ENCODE results near the gene VSIG8.

VSIG8 gene

DNA sequence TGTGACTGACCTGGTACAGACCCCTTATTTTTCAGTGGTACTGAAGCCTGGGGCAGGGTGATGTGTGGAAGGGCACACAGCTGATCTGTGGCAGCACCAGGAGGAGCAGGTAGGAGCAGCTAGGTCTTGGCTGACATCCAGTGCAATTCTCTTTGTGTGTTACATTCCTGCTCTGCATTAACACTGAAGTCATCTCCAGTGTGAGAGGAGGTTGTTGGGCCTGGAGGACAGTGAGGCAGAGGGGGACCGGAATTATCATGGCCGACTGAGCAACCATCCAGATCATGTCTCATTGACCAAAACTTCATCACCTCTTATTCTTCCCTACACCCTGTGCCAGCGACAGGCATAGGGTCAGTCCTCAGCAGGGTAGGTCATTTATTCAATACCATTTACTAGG lies 34.3 kb downstream of the VSIG8 start:
- DNase-seq, result no peak

- no peak for DNase-seq
Measured at GRCh38 chr1:159827549-159827948, 34.9 kb downstream of the VSIG8 start.

DNA sequence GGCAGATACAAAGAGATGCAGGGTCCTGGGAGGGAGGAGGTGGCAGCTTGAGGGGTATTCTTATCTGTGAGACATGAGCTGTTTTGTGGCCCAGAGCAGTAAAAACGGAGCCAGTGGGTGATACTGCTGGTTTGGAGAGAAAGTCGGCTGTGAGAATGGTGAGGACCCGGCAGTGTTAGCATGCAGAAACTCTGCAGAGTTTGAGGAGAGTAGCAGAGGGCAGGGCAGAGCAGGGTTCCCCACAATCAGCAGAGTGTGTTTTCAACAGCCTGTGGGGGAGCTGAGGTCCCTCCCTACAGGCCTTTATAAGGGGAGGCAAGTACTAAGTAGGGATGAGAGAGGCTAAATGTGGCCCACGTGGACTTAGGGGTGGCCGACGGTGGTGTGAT lies 35.4 kb downstream of the VSIG8 start:
- DNase-seq, result no peak

DNA sequence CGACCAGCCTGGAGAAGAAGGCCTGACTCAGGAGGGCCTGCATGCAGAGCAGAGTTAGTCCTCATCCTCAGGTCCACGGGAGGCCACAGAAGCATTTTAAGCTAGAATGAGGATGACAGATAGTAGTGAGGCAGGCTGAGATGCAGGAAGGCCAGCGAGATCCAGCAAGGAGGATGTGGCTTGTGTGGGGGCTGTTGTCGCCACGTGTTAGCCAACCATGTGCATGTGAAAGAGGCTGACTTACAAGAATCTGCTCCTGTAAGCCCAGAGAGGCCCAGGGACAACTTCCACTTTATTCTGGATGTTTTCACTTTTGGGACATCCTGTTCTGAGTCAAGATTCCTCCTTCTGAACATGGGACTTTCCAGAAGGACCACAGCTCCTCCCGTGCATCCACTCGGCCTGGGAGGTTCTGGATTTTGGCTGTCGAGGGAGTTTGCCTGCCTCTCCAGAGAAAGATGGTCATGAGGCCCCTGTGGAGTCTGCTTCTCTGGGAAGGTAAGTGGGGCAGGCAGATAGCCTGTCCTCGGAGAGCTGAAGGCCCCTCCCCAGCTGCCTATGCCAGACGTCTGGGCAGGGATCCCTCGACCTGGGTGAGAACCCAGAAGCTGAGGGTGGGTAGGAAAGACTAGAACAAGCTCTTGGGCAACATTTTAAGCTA lies 35.9 kb downstream of the VSIG8 start, which contains the start of gene SLAMF8:
SLAMF8 (plus strand) TSS at position 433 of the 661 bp plus-strand sequence; CDS start at position 459, 26 bp downstream.
- peak; percentile 26 for DNase-seq

GRCh38 chr1:159825564-159825963 lies 36.9 kb downstream of the VSIG8 start:
- no peak for DNase-seq

GRCh38 chr1:159823406-159823805 lies 39.1 kb downstream of the VSIG8 start:
- no peak for DNase-seq

DNA sequence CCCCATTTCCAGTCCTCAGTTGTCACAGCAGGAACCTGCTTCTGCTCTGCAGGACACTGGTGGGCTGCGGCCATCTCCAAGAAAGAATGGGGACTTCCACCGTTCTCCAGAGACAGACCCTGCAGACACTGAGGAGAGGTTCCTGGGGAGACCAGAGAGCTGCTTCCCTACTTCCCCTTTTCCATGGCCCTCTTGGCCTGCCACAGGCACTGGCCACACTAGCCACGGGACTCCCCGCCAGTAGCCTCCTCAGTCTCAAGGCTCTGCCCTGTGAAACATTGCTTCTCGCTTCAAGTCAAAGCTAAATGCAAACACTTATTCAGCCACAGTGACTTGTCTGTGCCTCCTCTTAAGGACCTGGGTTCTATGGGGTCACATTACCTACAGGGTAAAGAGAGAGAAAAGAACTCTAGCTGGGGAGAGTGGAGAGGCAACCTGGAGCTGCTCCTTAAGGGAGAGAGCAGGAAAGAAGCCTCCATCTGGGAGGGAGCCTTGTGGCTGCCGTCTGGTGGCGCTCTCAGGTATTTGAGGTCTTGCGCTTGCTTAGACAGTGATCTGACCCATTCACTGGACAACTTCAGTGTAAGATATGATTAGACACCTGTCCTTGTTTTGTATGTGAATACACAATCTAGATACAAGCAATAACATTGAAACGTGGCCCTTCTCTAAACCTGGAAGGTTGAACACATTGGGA lies 41.1 kb downstream of the VSIG8 start:
- no peak for DNase-seq

DNA sequence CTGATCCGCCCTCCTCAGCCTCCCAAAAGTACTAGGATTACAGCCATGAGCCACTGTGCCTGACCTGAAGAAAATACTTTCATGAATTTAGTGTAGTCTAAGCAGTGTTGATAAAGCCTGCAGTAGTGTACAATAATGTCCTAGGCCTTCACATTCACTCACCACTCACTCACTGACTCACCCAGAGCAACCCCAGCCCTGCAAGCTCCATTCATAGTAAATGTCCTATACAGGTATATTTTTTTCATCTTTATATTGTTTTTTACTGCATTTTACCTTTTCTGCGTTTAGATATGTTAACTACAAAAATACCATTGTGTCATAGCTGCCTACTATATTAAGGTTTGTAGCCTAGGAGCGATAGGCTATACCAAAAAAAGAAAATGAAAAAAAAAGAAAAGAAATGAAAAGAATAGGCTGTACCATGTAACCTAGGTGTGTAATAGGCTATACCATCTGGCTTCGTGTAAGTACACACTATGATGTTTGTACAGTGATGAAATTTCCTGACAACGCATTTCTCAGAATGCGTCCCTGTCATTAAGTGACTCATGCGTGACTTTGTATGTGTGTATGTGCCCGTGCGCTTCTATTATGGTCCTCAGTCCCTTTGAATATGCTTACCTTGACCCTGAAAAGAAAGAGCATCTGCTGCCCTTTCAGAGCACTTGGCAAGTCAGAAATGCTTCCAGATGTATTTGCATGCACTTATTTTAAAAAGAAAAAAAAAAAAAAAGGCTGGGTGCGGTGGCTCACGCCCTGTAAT lies 45.0 kb downstream of the VSIG8 start:
- no peak for DNase-seq

DNA sequence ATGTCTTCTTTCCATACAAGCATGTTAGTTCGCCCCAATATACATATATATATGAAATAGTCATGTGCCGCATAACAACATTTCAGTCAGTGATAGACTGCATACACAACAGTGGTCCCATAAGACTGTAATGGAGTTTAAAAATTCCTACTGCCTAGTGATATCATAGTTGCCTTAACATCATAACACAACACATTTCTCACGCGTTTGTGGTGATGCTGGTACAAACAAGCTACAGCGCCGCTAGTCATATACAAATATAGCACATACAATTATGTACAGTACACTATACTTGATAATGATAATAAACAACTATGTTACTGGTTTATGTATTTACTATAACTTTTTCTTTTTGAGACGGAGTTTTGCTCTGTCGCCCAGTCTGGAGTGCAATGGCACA lies 46.5 kb downstream of the VSIG8 start:
- DNase-seq, result no peak

- DNase-seq, result no peak
Measured at GRCh38 chr1:159804924-159805323, 57.5 kb downstream of the VSIG8 start.
